KOPT-K1 (cell line): ENCODE measurements around the gene ADARB2.

Experiments
- H3K27ac ChIP-seq: fragments of 200-600 bp; sonication (generic); 2 replicates; pipeline ENCODE4 v1.5.1; 2016; ENCODE audit warnings: antibody characterized with exemption, mild to moderate bottlenecking, low read depth, low read length; ENCODE audit not compliant: poor library complexity, severe bottlenecking
- H3K36me3 ChIP-seq: fragments of 200-600 bp; sonication (generic); 2 replicates; pipeline ENCODE4 v1.5.1; 2017; ENCODE audit warnings: antibody characterized with exemption, mild to moderate bottlenecking, low read length, moderate library complexity; ENCODE audit not compliant: insufficient read depth
- H3K9me3 ChIP-seq: fragments of 200-600 bp; sonication (generic); 2 replicates; pipeline ENCODE4 v1.5.1; 2017; ENCODE audit warnings: antibody characterized with exemption, low read length, mild to moderate bottlenecking; ENCODE audit not compliant: insufficient read depth, poor library complexity, severe bottlenecking

Gene ADARB2

DNA sequence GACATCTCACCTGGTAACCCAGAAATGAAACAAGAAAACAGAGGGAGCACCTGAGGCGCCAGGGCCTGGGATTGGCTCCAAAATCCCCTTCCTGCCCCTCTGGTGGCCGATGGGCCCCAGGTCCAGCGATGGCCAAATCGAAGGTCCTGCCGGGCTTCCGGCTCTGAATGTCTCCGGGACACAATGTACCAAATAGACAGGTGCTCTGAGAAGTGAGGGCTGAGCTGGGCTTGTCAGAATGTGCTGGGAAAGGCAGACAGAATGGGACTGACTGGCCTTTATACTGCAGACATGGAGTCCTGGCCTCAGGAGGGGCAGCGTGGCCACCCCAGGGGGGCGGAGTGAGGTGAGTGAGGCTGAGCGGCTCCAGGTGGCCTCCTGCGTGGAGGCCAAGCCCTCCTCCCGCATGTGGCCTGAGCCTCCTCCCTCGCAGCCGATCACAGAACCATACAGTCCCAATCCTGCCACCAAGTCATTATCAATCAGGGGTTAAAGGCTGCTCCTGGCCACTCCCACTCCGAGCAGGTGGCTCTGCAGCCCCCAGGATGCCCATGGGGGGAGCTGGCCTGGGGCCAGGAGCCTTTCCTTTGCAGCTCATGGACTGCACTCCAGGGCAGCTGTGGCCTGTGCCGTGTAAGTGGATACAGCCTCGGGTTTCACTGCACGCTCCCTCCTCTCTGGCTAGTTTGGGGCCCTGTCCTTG is 185.5 kb downstream of the ADARB2 start:
- Histone ChIP-seq H3K27ac (no peak overlapping the region), H3K9me3 (peaks cover 8% of the 10 kb centered on the region), H3K36me3 (no peaks in the 10 kb centered on the region)

DNA sequence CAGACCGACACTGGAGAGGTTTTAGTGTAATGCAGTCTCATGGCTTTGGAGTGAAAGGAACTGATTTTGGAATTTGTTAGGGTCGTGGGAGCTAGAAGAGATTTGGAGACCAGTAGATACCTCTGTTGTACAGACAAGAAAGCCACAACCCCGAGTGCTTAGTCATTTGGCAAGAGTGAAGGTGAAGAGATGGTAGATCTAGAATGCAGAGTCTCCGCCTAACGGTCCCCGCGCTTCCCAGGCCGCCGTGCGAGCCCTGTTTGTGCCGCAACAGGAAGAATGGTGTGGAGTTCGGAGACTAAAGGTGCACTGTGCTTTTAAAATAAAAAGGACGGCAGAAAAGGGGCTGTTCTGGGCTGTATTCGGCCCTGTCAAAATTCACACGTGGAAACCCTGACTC is 186.7 kb downstream of the ADARB2 start:
- Histone ChIP-seq H3K27ac (no peak overlapping the region), H3K9me3 (peaks cover 8% of the 10 kb centered on the region), H3K36me3 (no peaks in the 10 kb centered on the region)

DNA sequence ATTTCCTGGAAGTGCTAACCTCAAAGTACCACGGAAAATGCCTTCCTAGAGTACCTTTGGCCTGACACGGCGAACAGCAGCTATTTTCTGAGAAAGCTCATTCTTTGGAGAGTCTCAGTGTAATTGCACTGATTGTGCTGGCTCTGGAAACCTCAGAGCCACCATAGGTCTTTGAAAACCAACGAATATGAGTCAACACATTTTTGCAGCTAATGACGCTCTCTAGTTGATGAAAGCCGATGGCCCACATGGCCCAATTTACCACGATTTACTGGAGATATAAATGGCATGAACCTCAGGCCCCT is 187.1 kb downstream of the ADARB2 start:
- Histone ChIP-seq H3K9me3 (peaks cover 8% of the 10 kb centered on the region), H3K36me3 (no peaks in the 10 kb centered on the region), H3K27ac (no peak overlapping the region)

DNA sequence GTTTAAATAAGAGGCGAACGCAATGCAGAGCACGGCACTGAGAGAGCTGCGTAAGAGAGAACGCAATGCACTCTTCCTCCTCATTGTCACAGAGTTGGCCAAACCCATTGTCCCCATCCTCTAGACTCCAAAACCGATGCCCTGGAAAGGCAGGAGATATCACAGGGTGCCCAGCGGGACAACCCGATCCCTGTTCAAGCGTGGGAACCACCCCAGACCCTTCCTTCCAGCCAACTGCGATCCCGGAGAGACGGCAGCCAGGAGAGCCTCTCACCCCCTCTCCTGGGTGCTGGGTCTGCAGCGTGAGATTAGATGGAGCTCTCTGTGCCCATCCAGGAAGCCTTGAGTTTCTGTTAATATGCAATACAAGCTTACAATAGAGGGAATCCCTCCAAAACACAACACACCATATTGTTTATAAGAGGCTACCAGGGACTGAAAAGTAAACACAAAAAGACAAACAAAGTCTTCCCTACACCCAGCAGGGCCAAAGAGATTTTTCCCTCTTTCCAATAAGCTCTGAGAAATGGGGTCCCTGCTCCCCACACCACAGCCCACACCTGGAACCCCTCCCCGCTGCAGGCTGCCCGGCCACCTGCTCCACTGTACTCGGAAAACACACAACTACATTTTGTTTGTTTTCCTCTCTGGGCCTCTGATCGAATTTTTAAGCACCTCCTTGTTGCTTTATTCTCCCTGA is 187.6 kb downstream of the ADARB2 start:
- Histone ChIP-seq H3K9me3 (peaks cover 8% of the 10 kb centered on the region), H3K27ac (no peak overlapping the region), H3K36me3 (no peaks in the 10 kb centered on the region)

DNA sequence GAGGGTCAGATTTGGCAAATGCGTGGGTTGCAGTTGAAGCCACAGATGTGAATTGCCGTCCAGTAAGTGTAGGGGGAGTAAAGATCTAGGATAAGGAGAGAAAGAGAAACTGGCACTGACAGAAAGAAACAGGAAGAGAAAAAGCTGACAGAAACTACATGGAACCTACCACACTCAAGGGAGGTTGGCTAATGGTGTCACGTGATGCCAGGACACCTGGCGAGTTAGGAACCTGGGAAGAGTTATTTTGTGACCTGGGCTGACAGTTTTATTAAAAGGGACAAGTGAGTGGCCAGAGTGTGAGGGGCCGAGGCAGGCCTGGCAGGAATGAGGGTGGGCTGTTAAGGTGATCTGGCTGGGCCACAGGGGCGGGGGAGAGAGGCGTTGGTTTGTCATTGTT is 188.7 kb downstream of the ADARB2 start:
- Histone ChIP-seq H3K27ac (no peak overlapping the region), H3K9me3 (peaks cover 8% of the 10 kb centered on the region), H3K36me3 (no peaks in the 10 kb centered on the region)

DNA sequence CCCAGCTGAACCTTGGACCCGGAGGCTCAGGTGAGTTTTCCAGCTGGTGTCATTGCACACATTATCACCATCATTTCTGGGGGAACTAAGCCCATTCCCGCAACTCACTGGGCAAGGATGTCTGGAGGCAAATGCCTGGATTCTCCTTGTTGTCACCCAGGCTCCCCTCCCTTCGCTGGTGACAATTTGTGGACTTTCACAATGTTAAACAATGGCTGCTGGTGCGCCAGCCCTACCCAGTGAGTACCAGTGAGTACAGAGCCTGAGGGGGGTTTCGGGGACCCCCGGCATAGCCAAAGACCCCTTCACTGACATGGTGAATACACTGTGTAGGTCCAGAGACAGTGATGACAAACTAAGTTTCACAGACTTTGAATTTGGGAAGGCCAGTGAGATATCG is 189.2 kb downstream of the ADARB2 start:
- H3K9me3 ChIP-seq, result peaks cover 8% of the 10 kb centered on the region
- no peak overlapping the region for H3K27ac ChIP-seq
- no peaks in the 10 kb centered on the region for H3K36me3 ChIP-seq

DNA sequence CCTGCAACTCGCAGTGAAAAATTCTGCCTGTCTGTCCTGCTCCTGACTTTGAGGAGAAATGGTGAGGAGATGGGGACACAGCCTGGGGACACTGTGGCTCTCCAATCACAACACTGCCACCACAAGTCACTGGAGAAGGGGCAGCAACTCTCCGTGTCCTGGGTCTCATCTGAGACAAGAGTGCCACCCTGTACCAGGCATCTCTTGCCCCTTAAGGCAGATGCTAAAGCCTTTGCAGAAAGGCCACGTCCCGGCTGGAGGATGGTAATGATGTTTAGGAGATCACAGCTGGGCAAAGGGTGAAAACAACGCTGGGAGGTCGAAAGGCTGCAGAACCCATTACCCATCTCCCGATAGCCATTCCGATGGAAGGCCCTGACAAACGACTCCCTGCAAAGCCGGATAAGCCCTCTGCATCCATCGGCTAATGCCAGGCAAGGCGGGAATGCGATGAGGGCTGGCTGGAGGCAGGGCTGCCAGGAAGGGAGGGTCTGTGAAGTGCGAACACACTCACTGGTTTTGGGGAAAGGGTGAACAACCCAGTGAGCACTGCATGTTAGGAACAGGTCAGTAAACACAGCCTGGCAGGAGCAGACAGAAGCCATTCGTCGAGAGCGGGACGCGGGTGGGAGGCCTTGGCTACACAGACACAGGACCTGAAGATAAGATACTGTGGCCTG is 190.8 kb downstream of the ADARB2 start:
- H3K36me3 ChIP-seq, result no peaks in the 10 kb centered on the region
- no peak overlapping the region for H3K27ac ChIP-seq
- peaks cover 8% of the 10 kb centered on the region for H3K9me3 ChIP-seq

DNA sequence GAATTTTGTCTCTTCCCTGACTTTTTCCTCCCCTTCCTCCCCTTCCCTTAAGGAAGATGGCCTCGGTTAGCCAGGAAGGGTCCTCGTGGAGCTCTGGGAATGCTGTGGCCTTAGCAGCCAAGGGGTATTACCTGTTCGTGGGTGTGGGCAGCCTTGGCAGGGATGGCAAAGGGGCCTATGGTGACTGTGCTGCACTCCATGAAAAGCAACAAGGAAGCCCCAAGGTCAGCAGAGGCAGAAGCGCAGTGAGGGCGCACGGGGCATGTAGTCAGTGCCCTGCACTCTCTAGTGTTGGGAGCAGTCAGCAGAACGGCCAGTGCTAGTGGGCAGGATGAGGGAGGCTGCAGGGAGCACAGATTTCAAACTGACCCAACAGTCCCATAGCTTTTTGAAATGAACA is 191.8 kb downstream of the ADARB2 start:
- peaks cover 8% of the 10 kb centered on the region for H3K9me3 ChIP-seq
- no peaks in the 10 kb centered on the region for H3K36me3 ChIP-seq
- H3K27ac ChIP-seq, result no peak overlapping the region

DNA sequence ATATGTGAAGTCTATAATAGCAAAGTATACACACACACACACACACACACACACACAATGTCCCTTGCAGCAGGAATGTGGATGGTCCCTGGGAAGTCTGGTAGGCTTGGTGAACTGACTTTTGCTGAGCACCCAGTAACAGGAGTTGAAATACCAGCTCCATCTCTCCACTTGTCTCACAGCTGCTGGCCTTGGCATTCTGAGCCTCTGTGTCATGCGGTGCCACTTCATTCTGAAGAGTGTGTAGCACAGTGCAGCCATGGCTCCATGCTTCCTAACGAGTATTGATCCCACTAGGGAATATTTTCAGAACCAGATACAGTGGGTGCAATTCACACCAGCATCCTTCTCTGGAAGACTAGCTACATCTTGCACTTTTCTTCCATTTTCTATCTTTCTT is 192.4 kb downstream of the ADARB2 start:
- H3K36me3 ChIP-seq, result no peaks in the 10 kb centered on the region
- no peak overlapping the region for H3K27ac ChIP-seq
- peaks cover 8% of the 10 kb centered on the region for H3K9me3 ChIP-seq

DNA sequence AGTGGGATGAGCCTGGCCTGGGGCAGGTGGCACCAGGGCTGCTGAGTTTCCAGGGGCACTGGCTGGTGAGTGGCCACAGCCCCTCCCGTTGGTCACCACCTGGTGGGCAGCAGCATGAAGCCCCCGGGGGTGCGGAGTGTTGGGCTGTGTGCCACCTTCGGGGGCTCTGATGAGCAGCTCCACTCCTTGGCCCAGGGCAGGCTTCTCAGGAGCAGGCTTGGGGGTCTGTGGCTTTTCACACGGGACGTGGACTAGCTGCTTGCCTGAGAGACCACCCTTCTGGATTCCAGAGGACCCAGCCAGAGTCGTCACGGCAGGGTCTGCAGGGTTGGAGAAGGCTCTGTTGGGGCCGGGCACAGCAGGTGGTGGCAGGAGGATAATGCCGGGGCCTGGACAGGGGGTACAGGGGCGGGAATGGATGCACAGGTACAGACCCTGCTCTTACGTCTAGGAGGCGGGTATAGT is 193.1 kb downstream of the ADARB2 start:
- peaks cover 8% of the 10 kb centered on the region for H3K9me3 ChIP-seq

DNA sequence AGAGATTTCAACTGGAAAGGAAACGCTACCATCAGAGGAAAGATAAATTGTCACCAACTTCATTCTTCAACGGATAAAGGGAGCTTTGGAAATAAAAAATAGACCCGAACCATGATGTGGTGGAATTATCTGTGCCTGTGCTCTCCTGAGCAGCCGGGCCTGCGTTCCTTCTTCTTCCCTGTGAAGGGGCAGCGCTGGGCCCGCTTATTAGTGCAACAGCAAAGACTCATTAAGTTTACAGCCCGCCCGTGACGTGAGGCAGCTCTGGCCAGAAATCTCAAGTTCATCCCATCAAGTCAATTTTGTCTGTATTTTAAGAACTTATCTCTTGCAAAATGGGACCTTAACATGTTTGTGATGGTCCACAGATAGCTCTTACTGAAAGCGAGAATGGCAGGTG is 193.7 kb downstream of the ADARB2 start:
- no peak overlapping the region for H3K27ac ChIP-seq
- H3K36me3 ChIP-seq, result no peaks in the 10 kb centered on the region

More for the DNA sequence above, 193.1 kb downstream of the ADARB2 start:
- H3K27ac ChIP-seq, result no peak overlapping the region
- no peaks in the 10 kb centered on the region for H3K36me3 ChIP-seq

DNA sequence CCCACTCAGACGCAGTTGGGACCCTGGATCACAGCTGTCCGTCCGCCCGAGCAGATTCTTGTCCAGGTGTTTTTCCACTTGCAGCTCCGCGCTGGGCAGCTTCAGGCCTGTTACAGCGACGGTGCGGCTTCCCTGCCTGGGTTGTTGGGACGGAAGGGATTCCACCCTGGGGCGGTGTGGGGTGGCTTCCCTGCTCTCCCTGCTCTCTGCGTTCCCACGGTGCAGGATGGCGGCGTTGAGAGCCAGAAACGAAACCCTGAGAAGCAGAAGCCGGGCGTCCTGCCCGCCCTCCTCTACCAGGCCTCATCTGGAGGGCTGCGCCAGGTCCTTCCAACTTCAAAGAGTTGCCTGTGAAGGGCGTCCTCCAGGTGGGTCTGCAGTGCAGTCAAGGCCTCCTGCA is 194.4 kb downstream of the ADARB2 start:
- H3K36me3 ChIP-seq, result no peaks in the 10 kb centered on the region

More for the DNA sequence above, 193.7 kb downstream of the ADARB2 start:
- H3K9me3 ChIP-seq, result peaks cover 8% of the 10 kb centered on the region

DNA sequence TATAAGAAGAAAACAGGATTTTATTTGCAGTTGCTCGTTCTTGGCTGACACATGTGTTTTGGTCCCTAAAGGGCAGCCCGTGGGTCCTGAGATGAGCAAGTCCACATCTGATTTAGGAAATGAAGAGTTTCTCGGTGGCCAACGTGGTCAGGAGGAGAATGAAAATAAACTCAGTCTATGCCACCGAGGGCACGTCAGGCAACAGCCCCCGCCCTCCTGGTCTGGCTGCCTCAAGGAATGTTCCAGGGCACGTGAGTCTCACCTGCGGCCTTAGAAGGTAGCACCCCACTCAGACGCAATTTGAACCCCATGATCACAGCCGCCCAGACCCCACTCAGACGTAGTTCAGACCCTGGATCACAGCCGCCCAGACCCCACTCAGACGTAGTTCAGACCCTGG is 197.2 kb downstream of the ADARB2 start:
- Histone ChIP-seq H3K27ac (no peak overlapping the region), H3K9me3 (no peaks in the 10 kb centered on the region), H3K36me3 (no peaks in the 10 kb centered on the region)

More for the DNA sequence above, 194.4 kb downstream of the ADARB2 start:
- Histone ChIP-seq H3K27ac (no peak overlapping the region), H3K9me3 (peaks cover 3% of the 10 kb centered on the region)

DNA sequence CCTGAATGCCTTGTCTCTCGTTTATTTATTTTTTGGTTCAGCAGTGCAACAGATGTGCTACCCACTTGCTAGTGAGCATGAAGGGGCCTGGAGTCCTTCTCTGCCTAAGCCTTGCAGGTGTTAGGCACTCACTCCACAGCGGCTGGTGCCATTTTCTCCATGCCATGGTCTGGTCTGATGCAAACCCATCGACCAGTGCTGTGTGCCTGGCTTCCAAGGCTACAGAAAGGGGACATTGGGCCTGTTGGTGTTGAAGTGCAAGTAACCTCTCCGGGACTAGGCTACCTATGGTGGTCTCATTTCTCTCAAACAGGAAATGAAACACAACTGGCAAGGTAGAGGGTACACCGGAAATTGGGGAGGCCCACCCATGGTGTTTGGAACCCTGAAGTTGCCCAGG is 198.1 kb downstream of the ADARB2 start:
- Histone ChIP-seq H3K9me3 (no peaks in the 10 kb centered on the region), H3K27ac (no peak overlapping the region)

DNA sequence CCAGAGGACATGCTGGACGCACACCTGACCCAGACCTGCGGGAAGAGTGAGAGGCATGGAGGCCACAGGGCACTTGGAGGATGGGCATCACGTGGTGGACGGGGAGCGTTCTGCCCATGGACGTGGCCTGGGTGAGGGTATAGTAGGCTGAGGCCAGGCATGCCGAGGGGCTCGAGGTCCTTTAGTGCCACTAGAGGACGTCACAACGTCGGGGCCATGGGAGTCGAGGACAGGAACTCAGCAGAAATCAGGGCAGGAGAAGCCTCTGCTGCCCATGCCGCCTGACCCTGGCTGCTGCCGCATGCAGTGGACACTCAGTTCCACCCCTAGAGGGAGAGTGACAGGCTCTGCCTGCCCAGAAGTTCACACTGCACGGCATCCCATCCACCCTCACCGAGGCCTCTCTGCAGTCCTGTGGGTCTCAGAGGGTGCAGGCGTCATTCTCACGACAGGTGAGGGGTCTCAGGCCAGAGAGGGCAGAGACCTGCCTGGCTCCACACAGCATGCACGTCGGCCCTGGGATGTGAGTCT is 198.7 kb downstream of the ADARB2 start:
- no peaks in the 10 kb centered on the region for H3K9me3 ChIP-seq
- H3K27ac ChIP-seq, result no peak overlapping the region
- no peaks in the 10 kb centered on the region for H3K36me3 ChIP-seq

More for the DNA sequence above, 198.1 kb downstream of the ADARB2 start:
- H3K36me3 ChIP-seq, result no peaks in the 10 kb centered on the region
